PC-3 (cell line): ENCODE data around the gene ENOPH1.

Experiments used
- CTCF ChIP-seq: fragments of 300-600 bp; sonication (generic); conservative IDR thresholded peaks from 2 replicates; pipeline ENCODE4 v1.5.1; 2017; ENCODE audit warnings: antibody characterized with exemption, low read depth, mild to moderate bottlenecking, low read length
- EZH2 ChIP-seq: fragments of 300-600 bp; sonication (generic); IDR thresholded peaks from one replicate; pipeline ENCODE4 v1.6.1; 2017; ENCODE audit warnings: antibody characterized with exemption, mild to moderate bottlenecking, low read length; ENCODE audit not compliant: unreplicated experiment
- EZH2phosphoT487 ChIP-seq: fragments of 300-600 bp; sonication (generic); IDR thresholded peaks from 2 replicates; pipeline ENCODE4 v1.6.1; 2018; ENCODE audit warnings: mild to moderate bottlenecking, antibody characterized with exemption, low read length, borderline replicate concordance

- no peak for TF ChIP-seq EZH2
- TF ChIP-seq CTCF: no peak
- no peak for TF ChIP-seq EZH2phosphoT487
Observed at GRCh38 chr4:82431831-82432230, 1.4 kb downstream of the ENOPH1 start.
